HG03432 (cell line): Measurements from ENCODE around the gene PTDSS2.

Experiments used
- ATAC-seq: cut with Tn5 transposase; IDR thresholded peaks from one replicate; pipeline ENCODE4 v1.9.1; 2021; ENCODE audit warnings: mild to moderate bottlenecking, moderate library complexity; ENCODE audit not compliant: unreplicated experiment

PTDSS2 gene

DNA sequence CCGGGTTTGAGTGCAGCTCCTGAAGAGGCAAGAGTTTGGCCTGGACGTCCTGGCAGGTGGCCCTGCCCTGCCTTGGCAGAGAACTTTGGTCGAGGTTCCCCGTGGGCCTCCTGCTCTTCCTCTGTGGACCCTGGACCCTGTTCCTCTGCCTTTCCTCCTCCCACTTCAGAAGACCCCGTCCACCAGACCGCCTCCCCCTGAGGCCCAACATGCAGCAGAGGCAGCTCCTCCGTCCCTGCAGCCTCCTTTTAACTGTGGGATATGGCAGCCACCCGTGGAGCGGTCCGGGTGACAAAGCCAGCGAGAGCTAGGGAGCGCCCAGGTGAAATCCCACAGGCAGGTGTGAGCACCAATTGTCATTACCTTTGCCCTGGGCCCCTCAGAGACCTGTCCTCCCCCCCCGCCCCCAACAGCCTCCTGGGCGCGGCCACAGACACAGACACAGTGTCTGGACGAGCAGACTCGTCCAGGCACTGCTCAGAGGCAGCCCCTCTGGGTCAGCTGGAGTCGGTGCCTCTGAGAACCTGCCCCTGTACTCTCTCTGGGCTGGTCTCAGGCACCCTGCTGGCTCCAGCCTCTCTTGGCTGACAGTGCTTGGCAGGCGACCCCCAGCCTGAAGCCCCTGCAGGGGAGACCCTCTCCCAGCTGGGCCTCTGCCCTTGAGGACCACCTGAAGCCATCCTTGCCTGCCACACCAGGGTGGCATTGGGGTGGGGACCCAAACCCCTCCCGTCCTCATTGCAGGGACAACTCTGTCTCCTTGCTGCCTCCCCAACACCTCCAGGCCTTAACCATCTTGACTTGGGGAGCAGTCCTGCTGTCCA is 4.1 kb upstream of the PTDSS2 start:
- ATAC-seq: no peak

DNA sequence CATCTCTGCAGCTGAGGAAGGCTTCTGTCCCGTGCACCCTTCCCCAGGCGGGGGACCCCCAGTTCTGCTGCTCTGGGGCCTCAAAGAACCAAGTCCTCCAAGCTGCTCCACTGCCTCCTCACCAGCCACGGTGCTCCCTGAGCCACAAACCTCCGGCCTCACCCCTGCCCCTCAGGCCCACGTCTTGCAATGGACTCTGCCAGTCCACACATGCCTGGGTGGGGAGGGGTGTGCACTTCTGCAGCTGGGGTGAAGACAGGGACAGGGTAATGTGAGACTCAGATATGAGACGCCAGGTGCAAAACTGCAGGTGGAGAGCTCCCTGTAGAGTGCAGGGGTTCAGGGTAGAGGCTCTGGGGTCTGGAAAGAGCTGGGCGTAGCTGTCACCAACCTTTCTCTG is 3.2 kb upstream of the PTDSS2 start:
- ATAC-seq: no peak

DNA sequence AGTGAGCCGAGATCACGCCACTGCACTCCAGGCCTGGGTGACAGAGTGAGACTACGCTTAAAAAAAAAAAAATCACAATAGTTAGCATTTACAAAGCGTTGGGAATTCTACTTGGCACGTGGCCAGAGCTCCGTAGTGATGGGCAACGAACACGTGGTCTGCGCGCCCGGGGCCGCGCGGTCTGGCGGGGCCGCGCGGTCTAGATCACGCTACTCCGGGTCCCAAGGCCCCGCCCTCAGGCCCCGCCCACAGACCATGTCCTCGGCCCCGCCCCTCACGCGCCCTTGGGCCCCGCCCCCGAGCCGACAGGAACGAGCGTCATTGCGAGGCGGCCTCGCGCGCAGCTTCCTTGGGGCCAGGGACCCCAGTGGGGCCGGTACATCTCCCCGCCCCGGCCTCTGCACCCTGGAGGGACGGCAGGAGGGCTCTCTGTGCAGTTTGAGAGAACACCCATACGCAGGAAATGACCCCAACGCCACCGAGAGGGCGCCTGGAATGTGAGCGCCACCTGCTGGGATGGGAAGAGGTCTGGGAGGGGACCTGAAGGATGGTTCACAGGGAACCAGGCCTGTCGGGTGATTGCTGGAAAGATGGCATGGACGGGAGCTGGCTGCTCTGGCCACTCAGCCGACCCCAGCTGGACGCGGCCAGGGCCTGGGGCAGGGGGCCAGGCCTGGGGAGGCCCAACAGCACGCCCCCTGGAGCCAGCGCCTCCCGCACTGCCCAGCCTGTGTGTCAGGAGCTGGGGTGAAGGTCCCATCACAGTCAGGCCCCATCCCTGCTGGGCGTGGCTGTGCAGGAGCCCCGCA is 2.0 kb upstream of the PTDSS2 start:
- ATAC-seq: peak; percentile 54

DNA sequence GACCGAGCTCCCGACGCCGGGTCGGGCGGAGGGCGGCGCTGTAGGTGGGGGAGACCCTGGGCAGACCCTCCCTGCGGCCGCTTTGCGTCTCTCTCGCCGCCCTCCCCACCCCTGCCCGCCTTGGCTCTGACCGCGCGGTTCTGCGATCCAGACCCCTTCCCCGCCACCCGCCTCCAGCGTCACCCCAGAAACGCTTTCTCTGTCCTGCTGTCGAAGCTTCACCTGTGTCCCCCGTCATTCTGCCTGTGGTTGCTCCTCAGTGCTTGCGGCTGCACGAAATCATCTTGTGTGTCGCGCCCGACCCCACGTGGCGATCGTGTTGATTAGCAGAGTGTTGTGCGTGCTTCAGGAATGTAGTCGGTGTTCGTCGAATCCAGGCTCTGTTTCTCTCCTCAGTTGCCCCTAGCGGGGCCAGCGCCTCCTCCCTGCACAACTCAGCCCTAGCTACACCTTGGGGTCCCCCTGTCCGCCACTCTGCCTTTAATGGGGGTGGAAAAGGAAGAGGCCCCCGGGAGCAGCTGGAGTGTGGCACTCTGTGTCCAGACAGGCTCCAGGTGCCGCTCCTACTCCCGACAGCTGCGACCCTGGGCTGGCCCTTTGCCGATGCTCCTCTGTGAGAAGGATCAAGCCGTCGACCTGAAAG is 851 bp downstream of the PTDSS2 start:
- peak; percentile 18 for ATAC-seq

DNA sequence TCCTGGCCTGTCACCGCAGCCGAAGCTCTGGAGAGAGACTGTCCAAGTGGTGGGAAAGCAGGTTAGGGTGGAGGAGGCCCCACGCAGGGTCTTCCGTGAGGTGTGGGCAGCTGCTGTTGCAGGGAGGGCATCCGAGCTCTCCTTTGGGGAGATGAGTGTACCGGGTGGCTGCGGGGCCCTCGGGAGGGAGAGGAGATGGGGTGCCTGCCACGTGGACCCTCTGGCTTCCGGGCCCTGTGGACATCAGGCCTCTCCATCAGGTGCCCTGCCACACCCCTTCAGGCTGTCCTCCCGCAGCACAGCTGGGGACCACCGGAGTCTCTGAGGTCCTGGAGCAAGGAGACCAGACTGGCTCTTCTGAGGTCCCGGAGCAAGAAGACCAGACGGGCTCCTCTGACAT is 1.7 kb downstream of the PTDSS2 start:
- ATAC-seq: no peak

DNA sequence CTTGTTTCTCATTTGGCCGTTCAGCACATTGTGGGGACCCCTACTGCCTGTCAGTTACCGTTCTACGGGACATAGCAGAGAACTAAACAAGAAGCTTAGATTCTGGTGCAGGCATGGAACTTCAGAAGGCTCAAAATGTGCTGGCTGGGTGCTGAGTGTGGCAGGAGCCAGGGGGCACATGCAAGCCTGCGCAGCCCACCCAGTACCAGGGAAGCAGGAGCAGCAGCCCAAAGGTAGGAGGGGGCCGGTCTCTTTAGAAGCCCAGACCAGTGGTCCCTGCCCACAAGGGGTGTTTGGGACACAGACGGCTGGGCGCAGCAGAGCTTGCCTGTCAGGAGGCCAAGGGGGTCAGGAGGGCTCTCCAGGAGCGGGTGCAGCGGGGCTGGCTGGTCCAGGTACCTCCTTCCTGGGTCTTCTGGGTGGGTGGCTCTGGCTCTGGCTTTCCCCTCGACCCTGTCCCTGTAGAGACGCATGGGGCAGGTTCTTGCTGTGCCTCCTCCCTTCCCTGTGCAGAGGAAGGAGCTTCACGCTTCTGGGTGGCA is 2.2 kb downstream of the PTDSS2 start:
- ATAC-seq: no peak

DNA sequence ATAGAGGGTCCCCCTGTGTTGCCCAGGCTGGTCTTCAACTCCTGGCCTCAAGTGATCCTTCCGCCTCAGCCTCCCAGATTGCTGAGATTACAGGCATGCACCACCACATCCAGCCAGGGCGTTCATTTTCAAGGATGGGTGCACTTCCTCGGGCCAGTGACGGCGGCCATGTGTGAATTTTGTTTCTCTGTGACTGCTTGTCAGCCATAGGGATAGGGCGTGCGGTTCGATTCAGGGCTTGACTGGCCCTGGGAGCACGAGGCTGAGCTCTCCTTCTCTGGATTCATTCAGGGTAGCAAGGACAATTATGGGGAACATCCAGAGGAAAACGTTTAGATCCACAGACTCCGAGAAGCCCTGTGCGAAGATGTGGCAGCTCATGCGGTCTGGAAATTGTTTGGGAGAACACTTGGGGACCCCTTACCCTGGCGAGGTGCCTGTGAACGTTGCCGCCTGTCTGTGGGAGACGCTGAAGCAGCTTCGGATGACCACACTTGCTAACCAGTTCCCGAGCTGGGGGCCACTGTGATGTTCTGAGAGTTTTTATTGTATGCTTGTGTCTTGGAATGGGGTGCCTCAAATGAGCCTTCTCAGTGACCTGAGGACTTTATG is 2.9 kb downstream of the PTDSS2 start:
- no peak for ATAC-seq

DNA sequence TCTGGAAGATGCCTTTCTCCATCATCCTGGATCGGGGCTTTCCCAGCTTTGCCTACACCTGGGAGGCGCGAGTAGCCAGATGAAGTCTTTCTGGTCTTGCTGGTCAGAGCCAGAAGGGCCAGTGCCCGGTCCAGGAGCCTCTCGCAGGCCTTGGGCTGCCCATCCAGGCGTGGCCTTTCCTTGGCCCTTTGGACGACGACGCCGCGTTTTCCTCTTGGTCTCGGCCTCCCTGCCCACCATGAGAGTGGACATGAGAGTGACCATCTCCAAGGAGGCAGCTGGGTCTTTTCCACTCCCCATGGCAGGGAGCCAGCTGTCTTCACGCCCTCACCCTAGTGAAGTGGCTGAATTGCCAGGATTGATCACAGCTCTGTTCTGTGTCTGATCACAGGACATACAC is 3.5 kb downstream of the PTDSS2 start:
- no peak for ATAC-seq

DNA sequence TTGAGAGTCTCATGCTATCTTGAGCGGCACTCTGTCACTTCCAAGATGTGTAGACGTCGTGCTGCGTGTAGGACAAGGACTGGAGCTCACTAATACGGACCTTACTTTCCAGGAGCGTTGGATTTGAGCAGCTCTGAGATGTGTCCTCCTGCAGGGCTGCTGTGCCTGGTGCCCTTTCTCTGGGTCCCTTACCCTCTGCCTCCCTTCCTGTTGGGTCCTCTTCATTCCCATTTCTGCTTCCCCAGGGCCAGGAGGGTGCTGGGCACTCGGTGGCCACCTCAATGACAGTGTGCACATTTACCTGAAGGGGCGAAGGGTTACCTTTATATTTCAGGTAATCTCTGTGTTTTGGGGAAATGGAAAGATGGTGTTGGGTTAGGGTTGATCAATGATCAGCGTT is 4.0 kb downstream of the PTDSS2 start:
- ATAC-seq: no peak

DNA sequence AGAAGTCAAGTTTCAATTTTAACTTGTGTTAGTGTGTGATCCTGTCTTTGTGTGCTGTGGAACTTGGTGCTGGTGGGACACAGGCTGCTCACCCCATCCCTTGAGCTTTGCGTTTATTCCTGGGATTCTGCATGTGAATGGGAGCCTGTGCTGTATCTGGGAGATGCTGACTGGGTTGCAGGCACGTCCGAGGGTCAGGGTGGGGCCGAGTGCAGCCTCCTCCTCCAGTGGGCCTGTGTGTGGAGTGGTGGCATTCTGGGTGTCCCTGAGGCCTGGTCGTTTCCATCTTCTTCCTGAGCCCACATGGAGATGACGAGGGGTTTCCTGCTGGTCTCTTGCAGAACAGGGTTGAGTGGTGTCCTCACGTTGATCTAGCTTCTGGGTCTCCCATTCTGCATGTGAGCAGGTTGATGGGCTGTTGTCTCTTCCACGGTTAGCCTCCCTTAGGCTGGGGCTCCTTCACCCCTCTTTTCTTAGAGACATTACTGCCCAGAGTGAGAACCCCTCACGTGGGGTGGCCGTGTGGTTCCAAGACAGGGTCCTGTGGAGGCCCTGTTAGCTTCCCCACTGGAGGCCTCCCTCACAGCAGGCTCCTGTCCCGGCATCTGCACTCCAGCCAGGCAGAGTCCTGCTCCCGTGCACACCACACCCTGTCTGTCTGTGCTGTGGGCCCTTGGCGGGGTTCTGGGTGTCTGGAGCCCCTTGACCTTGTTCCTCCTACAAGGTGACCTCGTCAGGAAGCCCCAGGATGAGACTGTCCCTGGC is 4.9 kb downstream of the PTDSS2 start:
- no peak for ATAC-seq

DNA sequence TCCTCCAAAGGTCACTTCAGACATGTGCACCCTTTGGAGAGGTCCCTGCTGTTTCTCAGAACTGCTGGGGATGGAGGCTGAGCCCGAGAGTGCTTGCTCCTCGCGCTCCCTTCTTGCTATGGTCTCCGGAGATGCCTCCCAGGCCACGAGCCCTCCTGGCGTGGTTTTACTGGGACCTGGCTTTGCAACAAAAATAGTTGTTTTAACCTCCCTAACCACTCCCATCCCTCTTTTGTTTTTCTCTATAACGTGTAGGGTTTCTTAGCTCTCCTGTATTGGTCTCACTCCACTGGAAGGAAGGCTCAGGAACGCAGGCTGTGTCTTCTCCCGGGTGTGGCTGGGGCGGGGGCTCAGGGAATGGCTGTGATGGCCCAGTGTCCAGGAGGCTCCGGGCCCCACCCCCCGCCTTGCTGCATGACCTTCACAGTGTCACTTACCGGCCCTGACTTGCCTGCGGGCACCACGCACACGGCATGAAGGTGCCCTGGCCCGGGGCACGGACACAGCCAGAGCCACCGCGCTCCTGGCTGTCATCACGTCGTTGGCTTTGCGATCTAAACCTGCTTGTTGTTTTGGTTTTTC is 5.6 kb downstream of the PTDSS2 start:
- ATAC-seq: no peak

DNA sequence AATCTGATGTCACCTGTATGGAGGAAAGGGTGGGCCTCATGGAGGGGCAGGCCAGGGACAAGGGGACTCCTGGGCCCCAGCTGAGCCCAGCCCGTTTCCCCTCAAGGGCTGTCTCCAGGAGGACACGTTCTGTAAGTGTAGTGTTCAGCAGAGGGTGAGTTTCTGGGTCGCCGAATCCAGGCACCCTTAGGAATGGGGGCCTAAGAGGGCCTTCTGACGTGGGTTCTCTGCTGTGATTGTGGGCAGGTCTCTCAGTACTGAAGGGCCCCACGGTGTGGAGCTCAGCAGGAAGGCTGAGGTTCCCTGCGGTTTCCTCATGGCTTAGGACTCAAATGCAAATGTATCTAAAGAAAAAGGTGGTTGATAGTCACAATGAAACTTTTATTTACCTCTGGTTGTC is 6.5 kb downstream of the PTDSS2 start:
- peak; percentile 40 for ATAC-seq

DNA sequence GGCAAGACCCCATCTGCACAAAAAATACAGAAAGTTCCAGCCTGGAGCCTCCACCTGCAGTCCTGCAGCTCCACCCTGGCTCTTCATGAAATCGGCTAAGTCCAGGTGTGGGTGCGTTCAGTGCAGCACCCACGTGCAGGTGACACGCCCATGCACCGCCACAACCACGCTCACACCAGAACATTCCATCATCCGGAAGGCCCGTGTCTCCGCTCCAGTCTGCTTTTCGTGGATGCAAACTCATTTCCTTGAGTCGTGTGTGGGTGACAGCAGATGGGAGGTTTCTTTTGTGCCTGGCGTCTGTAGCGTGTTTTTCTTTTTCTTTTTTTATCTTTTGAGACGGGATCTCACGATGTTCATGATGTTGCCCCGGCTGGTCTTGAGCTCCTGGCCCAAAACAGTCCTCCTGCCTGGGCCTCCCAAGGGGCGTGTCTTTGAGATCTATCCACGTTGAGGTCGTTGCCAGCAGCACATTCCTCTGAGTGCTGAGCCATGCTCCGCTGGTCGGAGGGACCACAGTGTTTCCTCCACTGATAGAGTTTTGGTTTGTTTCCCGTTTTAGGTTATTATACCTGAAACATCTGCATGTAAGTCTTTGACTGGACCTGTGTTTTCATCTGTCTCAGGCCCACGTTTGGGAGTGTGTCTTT is 7.2 kb downstream of the PTDSS2 start:
- no peak for ATAC-seq

DNA sequence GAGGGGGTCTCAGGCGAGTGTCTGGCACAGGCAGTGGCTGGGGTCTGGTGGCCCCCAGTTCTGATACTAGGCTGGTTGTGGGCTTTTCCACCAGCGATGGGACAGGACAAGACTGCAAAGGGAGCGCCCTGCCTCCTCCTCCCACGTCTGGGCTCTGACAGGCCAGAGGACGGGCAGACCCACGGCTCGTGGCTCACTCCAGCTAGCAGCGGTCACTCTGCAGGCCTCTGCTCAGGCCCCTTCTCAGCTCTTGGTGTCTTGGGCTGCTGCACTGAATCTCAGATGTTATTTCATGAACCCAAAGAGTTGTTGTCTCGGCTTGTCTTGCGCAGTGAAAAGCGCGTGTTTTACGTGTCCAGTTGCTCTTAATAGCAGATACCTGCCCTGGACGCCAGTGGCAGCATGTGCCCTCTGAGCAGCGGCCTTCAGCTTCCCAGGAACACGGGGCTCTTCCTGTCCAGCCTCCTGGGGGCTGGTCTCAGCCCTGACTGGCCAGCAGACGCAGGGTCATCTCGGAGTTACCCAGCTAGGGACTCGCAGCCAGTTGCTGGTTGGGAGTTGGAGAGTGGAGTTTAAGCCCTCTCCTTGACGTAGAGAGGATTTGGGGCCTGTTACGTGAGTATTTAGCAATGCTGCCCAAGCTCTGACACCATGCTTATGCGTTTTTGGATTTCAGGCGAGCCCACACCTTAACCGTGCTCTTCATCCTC is 9.6 kb downstream of the PTDSS2 start:
- no peak for ATAC-seq

DNA sequence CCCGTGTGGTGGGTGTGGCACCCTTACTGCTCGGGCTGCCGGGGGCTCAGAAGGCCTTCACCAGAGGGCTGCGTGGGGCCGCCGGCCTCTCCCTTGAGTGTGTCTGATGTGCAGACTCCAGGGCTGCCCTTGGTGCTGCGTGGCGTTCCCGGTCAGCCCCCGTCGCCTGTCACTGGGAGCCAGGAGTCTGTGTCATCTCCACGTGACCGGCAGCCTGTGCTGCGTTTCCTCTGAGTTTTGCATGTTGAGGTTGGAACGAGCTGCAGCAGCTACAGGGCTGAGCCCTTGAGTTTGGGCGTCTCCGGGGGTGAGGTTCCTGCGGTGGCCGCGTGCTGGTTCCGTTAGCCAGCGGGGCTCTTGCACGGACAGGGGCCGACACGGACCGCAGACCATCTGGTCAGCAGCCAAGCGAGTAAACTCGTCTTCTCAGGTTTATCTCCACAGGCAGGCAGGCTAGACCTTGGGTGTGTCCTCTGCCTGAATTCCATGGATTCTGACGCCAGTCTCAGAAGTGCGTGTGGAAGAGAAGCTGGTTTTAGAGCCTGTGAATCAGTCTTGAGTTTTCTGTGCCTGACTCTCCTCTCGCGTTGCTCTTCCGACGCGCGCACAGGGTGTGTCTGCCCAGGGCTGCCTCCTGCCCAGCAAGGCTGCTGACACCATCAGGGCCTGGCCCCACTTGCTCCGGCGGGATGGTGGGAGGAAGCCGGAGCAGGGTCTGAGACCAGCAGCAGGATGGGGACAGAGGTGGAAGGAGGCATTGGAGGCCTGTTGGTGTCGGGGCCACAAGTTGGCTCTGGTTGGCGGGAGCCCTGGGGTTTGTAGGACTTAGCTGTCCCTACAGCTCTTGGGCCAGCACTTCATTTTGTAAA is 10.5 kb downstream of the PTDSS2 start:
- ATAC-seq: no peak

DNA sequence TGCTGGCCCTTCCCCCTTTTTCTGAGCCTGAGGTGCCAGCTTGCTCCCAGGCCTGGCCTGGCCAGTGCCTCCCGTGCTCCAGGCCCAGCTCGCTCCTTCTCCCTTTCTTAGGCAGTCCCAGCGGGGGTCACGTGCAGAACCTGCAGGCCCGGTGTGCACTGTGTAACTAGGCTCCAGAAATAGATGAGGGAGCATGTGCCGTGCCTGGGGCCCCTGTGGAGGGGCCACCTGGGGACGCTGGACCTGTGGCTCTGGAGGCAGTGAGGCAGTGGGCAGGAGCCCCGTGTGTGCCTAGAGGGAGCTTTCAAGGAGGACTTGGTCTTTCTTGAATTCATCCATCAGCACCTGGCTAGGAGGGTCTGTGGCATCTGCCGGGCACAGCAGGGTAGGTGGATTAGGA is 11.5 kb downstream of the PTDSS2 start:
- ATAC-seq: no peak

DNA sequence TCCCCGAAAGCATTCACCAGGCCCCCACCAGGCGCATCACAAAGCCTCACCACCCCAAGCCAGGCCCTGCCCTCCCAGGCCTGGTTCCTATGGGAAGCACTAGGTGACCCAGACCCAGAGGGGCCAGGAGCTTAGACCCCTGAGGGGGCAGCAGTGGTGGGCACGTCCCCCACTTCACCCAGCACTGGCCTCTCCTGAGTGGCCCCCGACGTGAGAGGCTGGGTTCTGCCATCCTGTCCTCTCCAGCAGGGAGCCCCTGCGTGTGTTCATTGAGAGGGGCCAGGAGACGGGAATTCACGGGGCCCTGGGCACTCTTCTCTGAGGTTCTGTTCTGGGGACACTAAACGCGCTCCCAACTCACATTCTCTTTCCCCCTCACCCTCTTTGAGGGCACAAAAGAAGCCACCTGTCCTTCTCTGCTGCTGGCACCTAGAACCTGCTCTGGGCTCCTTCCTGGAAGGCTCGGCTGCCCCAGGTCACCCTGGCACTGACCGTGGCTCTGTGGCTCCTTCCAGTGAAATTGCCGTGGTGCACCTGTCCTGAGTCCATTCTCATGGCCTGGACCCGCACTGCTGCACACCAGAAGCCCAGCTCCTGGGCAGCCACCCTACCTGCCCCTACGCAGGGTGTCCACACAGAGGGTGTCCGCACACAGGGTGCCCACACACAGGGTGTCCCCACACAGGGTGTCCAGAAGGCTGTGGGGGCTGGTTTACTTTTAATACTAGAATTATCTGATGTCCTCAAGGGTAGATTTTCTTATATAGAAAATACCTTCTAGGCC is 12.2 kb downstream of the PTDSS2 start:
- ATAC-seq: no peak
